Lower lobe of right lung (tissue), 2 donors: ENCODE results near the gene ST7. TPM values are rescaled to one million over a fixed set of nuclear protein-coding genes. Genes with fewer than 3 reads are reported as not detected.

ENCODE experiments used
- ATAC-seq, 2 donors: fragments of 200-7000 bp; cut with Tn5 transposase; one replicate each; pipeline ENCODE4 v1.9.1; 2020 to 2022; ENCODE audit warnings: mild to moderate bottlenecking in 2 of 2, moderate library complexity in 2 of 2
- DNase-seq: peaks from one replicate; pipeline ENCODE4 v3.0.0-alpha.2; 2020
- H3K27ac ChIP-seq: fragments of 200-600 bp; one replicate; pipeline ENCODE4 v1.8.0; 2022
- H3K27me3 ChIP-seq: fragments of 200-600 bp; one replicate; pipeline ENCODE4 v1.8.0; 2022; ENCODE audit warnings: low read depth
- H3K36me3 ChIP-seq: fragments of 200-600 bp; one replicate; pipeline ENCODE4 v1.8.0; 2022; ENCODE audit warnings: mild to moderate bottlenecking
- H3K4me1 ChIP-seq: fragments of 200-600 bp; one replicate; pipeline ENCODE4 v1.8.0; 2022
- H3K4me3 ChIP-seq: fragments of 200-600 bp; one replicate; pipeline ENCODE4 v1.8.0; 2022; ENCODE audit warnings: mild to moderate bottlenecking
- H3K9me3 ChIP-seq: fragments of 200-600 bp; one replicate; pipeline ENCODE4 v1.8.0; 2022
- CTCF ChIP-seq: fragments of 200-600 bp; IDR thresholded peaks from one replicate; pipeline ENCODE4 v1.8.0; 2022; ENCODE audit warnings: antibody characterized with exemption, mild to moderate bottlenecking
- intact Hi-C: fragments of 100-400 bp; cut with DNase I; formaldehyde crosslinking; loops from one replicate; pipeline ENCODE4 v1.11.0; 2022
- total RNA-seq: library from RNA; stranded (reverse); fragmentation: NEBNext Ultra II Directional; extraction: Animal tissue kit (Norgen Biotek cat#: 25700); gene quantifications from one replicate; pipeline ENCODE4 v1.2.1, GENCODE V29; 2021
- donor health status: DM: no; HTN: yes; CAD: no; lungs with severe emphysema.

The ST7 gene
- total RNA-seq, 1 donor from 2014 or later, result 51.1 TPM

DNA sequence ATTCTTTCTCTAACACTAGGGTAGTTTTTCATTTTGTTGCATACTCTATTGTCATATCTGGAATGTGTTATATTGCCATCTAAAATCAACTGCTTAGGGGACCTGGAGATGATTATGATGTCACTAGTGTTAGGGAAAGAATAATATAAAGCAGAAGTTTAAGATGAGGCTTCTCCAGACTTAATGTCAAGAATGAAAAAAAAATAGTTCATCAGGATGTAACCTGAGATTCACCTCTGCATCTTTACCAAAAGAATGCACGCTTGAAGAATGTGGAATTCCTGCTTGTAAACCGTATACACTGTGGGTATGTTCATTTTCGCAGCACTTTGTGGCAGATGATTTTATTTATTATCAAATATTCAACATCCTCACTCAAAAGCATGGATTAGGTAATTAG lies 184.6 kb downstream of the ST7 start:
- intact Hi-C loops, result no loop called here
- Histone ChIP-seq H3K4me1 (peaks cover 11% of the 10 kb centered on the region), H3K9me3 (no peaks in the 10 kb centered on the region), H3K4me3 (no peak overlapping the region), H3K27ac (no peak overlapping the region), H3K36me3 (peaks cover 33% of the 10 kb centered on the region), H3K27me3 (no peaks in the 10 kb centered on the region)
- ATAC-seq, result no peak
- DNase-seq, result no peak
- no peak for TF ChIP-seq CTCF

DNA sequence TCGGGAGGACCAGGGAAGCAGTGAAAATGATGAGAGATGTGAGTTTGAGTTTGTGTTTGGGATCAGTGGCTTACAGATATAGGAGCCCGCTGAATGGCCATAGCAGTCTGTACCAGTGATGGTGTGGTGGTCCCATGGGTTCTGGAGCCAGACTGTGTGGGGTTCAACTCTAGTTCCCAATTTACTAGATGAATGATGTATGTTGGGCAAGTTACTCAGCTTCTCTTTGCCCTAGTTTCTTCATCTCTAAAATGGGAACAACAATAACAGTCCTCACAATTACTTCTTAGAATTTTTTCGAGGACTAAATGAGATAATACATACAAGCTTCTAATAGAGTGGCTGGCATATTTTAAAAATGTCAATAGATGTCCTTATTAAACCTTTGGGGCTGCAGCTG lies 185.2 kb downstream of the ST7 start:
- Histone ChIP-seq H3K4me1 (peaks cover 11% of the 10 kb centered on the region), H3K36me3 (peaks cover 33% of the 10 kb centered on the region)
- intact Hi-C loops, result no loop called here

DNA sequence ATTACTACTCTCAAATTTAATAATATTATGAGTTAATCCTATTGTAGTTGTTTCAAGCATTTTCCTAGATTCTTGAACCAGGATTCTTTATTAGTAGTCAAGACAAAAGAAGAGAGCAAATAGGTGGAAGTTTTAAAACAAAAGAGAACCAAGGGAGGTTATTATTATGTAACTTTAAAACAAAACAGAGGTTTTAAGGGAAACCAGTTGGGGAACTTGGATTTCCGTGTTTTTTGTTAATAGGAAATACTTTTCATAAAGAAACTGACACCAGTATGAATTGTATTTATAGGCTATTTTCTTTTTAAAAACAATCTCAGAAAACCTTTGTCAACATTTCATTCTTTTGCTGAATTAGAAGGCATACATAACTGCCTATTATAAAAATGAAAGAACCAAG lies 185.7 kb downstream of the ST7 start:
- no peak for TF ChIP-seq CTCF
- no peaks in the 10 kb centered on the region for H3K27me3 ChIP-seq
- intact Hi-C loops, result no loop called here
- no peaks in the 10 kb centered on the region for H3K9me3 ChIP-seq
- ATAC-seq, result no peak
- peaks cover 11% of the 10 kb centered on the region for H3K4me1 ChIP-seq
- no peak for DNase-seq
- H3K4me3 ChIP-seq, result no peak overlapping the region
- H3K27ac ChIP-seq, result no peak overlapping the region
- peaks cover 32% of the 10 kb centered on the region for H3K36me3 ChIP-seq

More for the DNA sequence above, 185.2 kb downstream of the ST7 start:
- no peak for TF ChIP-seq CTCF
- DNase-seq (no peak), ATAC-seq (no peak)
- Histone ChIP-seq H3K9me3 (no peaks in the 10 kb centered on the region), H3K27me3 (no peaks in the 10 kb centered on the region), H3K27ac (no peak overlapping the region), H3K4me3 (no peak overlapping the region)

DNA sequence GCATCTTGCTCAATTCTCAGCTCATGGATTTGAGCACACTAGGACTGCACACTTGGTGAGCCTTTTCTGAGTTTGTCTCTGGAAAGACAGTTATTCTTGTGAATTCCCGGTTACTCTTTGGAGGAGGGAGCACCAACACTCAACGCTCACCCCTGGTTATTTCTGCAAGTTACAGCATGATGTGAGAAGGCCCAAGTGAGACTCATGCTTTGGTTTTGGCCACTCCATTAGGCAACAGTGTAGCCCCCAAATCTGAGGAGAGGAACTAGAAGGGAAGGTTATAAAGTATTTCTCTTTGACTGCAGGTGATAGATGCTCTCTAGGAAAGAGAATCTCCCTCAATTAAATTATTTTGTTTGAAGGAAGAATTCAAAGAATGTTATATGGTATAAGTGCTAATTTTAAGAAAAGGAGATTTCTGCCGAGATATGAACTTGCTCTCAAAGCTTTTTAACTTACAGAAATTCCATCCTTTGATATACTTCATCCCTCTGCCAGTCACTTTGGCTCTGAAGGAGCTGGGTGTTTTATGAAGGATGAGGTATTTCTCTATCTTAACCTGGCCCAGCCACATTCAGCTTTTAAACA lies 186.2 kb downstream of the ST7 start:
- no peaks in the 10 kb centered on the region for H3K27me3 ChIP-seq
- DNase-seq, result no peak
- H3K36me3 ChIP-seq, result peaks cover 29% of the 10 kb centered on the region
- intact Hi-C loops, result no loop called here
- ATAC-seq, result no peak
- H3K27ac ChIP-seq, result no peak overlapping the region
- no peaks in the 10 kb centered on the region for H3K9me3 ChIP-seq
- no peak overlapping the region for H3K4me3 ChIP-seq
- H3K4me1 ChIP-seq, result peaks cover 6% of the 10 kb centered on the region
- no peak for TF ChIP-seq CTCF

DNA sequence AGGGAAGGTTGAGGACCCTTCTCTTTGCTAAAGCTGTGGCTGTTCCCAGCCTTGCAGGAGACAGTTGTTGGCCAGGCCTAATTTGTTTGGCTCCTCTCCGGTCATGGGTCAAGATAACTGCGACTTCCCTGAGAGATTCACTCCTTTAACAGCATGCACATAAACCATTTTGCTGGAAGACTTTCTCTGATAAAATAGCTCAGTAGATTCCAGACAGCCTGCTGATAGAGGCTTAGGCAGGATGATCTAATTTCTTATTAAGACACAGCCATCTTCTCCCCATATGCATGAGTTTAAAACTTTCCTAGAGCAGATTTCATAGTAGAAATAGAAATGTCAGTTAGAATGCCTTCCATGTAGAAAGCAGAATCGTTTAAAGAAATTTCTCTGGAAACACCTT lies 187.6 kb downstream of the ST7 start:
- peaks cover 24% of the 10 kb centered on the region for H3K36me3 ChIP-seq
- no peaks in the 10 kb centered on the region for H3K27me3 ChIP-seq
- TF ChIP-seq CTCF, result no peak
- H3K4me1 ChIP-seq, result no peaks in the 10 kb centered on the region
- H3K9me3 ChIP-seq, result no peaks in the 10 kb centered on the region
- intact Hi-C loops, result no loop called here
- H3K27ac ChIP-seq, result no peak overlapping the region
- DNase-seq (no peak), ATAC-seq (no peak)
- H3K4me3 ChIP-seq, result no peak overlapping the region
